GM21576 (cell line): Measurements from ENCODE around the gene ZDHHC13.

Experiments used
- ATAC-seq: cut with Tn5 transposase; IDR thresholded peaks from one replicate; pipeline ENCODE4 v1.9.1; 2021; ENCODE audit warnings: mild to moderate bottlenecking, moderate library complexity; ENCODE audit not compliant: unreplicated experiment

ZDHHC13 gene

GRCh38 chr11:19116971-19117759 is at the start of gene ZDHHC13:
Gene ZDHHC13 (plus strand): TSS chr11:19117168. CDS start chr11:19117250, 82 bp downstream.
- ATAC-seq: peak; percentile 100

- ATAC-seq: peak; percentile 92
Measured at GRCh38 chr11:19071255-19071654, 45.7 kb upstream of the ZDHHC13 start.

GRCh38 chr11:19072464-19072863 is 44.5 kb upstream of the ZDHHC13 start:
- ATAC-seq: no peak

GRCh38 chr11:19073454-19074415 is 43.2 kb upstream of the ZDHHC13 start:
- ATAC-seq: no peak

GRCh38 chr11:19075636-19076035 is 41.3 kb upstream of the ZDHHC13 start:
- no peak for ATAC-seq

GRCh38 chr11:19076744-19077589 is 40.0 kb upstream of the ZDHHC13 start:
- ATAC-seq: peak; percentile 64

GRCh38 chr11:19077965-19078364 is 39.0 kb upstream of the ZDHHC13 start:
- ATAC-seq: no peak

- no peak for ATAC-seq
Measured at GRCh38 chr11:19079643-19080440, 37.1 kb upstream of the ZDHHC13 start.

GRCh38 chr11:19080579-19080993 is 36.4 kb upstream of the ZDHHC13 start:
- ATAC-seq: no peak

- no peak for ATAC-seq
Measured at GRCh38 chr11:19083166-19083565, 33.8 kb upstream of the ZDHHC13 start.

GRCh38 chr11:19084661-19085315 is 32.2 kb upstream of the ZDHHC13 start:
- ATAC-seq: no peak

- ATAC-seq: no peak
Measured at GRCh38 chr11:19087658-19088057, 29.3 kb upstream of the ZDHHC13 start.

GRCh38 chr11:19088791-19089190 is 28.2 kb upstream of the ZDHHC13 start:
- ATAC-seq: no peak

GRCh38 chr11:19089421-19089820 is 27.5 kb upstream of the ZDHHC13 start:
- ATAC-seq: no peak

GRCh38 chr11:19091366-19091765 is 25.6 kb upstream of the ZDHHC13 start:
- no peak for ATAC-seq

- ATAC-seq: no peak
Measured at GRCh38 chr11:19092342-19092741, 24.6 kb upstream of the ZDHHC13 start.

- no peak for ATAC-seq
Measured at GRCh38 chr11:19092850-19093249, 24.1 kb upstream of the ZDHHC13 start.

- no peak for ATAC-seq
Measured at GRCh38 chr11:19093976-19094375, 23.0 kb upstream of the ZDHHC13 start.

GRCh38 chr11:19094859-19095258 is 22.1 kb upstream of the ZDHHC13 start:
- ATAC-seq: no peak
